ENCODE data around the gene COL15A1. TPM values are rescaled to one million over a fixed set of nuclear protein-coding genes. Genes with fewer than 3 reads are reported as not detected.

Gene COL15A1
- total RNA-seq, result 56.8 and 175 TPM in 2 replicates

GRCh38 chr9:98943682-98944056, at the start of gene COL15A1:
Gene COL15A1, plus strand, starts transcription at chr9:98943907. Its CDS starts 155 bp downstream, at chr9:98944062.

DNA sequence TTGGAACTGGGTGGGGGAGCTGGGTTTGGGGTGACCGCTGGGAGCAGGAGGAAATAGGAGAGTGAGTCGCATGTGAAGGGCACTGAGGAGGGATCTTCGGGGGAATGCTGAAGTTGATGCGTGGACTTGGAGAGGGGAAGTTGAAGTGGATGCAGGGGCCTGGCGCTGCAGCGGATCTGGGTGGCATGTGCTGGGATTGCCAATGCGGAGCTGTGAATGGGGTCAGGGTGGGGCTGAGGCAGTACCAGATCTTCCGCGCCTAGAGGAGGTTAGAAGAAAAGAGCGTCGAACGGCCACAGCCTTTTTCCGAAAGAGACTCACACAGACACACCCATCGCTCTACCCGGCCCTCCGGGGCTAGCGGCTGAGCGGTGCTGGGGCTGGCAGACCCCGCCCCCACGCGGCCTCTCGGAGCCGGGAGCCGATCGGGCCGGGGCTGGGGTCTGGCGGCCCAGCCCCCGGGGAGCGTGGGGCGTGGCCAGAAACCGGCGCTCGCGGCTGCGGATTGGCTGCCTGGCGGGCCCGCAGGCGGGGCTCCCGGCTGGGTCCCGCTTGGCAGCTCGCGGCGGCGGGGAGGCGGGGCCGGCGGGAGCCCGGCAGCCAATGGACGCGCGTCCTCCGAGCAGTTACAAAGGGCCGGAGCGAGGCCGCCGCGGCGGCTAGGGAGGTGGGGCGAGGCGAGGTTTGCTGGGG, 160.9 kb downstream of the COL15A1 start, which contains the start of gene TGFBR1:
Gene TGFBR1, plus strand, starts transcription at position 655 of the 693 bp plus-strand sequence. CDS start 93 bp downstream, outside the sequence.

Other genes with a start within 250 kb of the COL15A1 start
- 0.11 TPM in 1 of 2 replicates, not detected in the other for gene GABBR2, start 235.0 kb upstream of the COL15A1 start, total RNA-seq
- gene ANKS6, start 147.4 kb upstream of the COL15A1 start, total RNA-seq, result 17.5 and 21.4 TPM in 2 replicates
- 20.4 and 26.9 TPM in 2 replicates for gene GALNT12, start 136.2 kb upstream of the COL15A1 start, total RNA-seq
- 252 and 380 TPM in 2 replicates for gene TGFBR1, start 161.2 kb downstream of the COL15A1 start, total RNA-seq